Activated naive CD4-positive, alpha-beta T cell treated with anti-CD3 and anti-CD28 coated beads, Interleukin-2, amount 50 U/mL, for 24 hours (primary cell): Measurements from ENCODE around the gene ACBD4.

ENCODE experiments used
- H3K27ac Mint-ChIP-seq: one replicate; pipeline ENCODE4 v1.8.0; 2021; ENCODE audit warnings: mild to moderate bottlenecking, mixed read lengths
- H3K27me3 Mint-ChIP-seq: one replicate; pipeline ENCODE4 v1.8.0; 2021; ENCODE audit warnings: mixed read lengths
- H3K36me3 Mint-ChIP-seq: one replicate; pipeline ENCODE4 v1.8.0; 2021; ENCODE audit warnings: mixed read lengths
- H3K4me1 Mint-ChIP-seq: one replicate; pipeline ENCODE4 v1.8.0; 2021; ENCODE audit warnings: mixed read lengths
- H3K4me3 Mint-ChIP-seq: one replicate; pipeline ENCODE4 v1.8.0; 2021; ENCODE audit warnings: mild to moderate bottlenecking, mixed read lengths
- H3K9me3 Mint-ChIP-seq: one replicate; pipeline ENCODE4 v1.8.0; 2021; ENCODE audit warnings: mixed read lengths

The ACBD4 gene

DNA sequence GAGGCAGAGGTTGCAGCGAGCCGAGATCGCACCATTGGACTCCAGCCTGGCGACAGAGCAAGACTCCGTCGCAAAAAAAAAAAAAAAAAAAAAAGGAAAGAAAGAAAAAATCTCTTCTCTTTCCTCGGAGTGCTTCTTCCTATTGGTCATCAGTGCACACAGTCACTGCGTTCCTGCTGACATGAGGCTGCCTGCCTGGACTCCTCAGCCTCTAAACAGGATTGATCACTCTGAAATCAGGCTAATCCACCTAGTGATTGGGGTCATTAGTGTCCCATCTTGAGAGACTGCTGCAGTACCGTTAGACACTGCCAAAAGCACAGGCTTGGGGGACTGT, 34.0 kb upstream of the ACBD4 start:
- Mint-ChIP-seq H3K27ac (no peak overlapping the region), H3K9me3 (no peaks in the 10 kb centered on the region), H3K4me1 (peaks cover 5% of the 10 kb centered on the region), H3K4me3 (no peak overlapping the region), H3K36me3 (peaks cover 6% of the 10 kb centered on the region), H3K27me3 (no peaks in the 10 kb centered on the region)

DNA sequence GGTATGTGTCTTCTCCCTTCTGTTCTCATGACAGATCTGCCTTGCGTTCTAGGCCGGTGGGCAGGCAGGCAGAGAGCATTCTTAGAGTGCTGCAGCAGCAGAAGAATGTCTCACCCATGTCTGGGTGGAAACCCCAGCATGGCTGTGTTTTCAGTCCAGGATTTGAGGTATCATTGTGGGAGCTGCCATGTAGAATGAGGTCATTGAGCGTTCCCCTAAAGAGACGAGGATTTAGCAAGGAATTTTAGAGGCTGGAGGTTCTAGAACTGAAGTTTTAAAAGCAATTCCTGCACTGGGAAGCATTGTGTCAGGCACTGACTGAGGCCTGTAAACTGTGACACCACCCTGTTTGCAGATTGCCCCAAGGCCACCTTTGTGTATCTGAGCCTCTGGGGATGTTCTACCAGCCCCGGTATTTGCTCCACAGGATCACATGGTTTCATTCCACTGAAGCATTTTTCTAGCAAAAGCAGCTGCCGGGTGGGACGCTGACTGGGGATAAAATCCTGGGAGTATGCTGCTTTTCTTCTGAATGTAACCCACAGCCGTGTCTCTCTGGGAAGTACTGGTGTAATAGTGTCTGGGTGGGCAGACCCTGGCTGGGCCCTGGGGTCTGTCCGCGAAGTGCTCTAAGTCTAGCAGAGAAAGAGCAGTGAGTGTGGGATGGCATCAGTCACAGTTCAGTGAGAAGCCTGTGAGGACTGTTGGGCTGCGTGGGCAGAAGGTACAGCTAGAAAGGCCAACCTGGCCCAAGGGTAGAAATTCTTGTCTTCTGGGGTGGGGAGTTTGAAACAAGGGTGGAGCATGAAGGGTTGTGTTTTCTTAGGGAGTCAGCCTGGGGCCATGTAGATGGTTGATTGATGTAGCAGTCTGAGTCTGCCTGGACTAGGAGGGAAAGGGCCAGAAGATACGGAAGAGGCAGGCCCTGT, 33.3 kb upstream of the ACBD4 start:
- Mint-ChIP-seq H3K4me3 (no peak overlapping the region), H3K4me1 (peaks cover 5% of the 10 kb centered on the region), H3K27ac (no peak overlapping the region), H3K9me3 (no peaks in the 10 kb centered on the region), H3K27me3 (no peaks in the 10 kb centered on the region), H3K36me3 (peaks cover 6% of the 10 kb centered on the region)

DNA sequence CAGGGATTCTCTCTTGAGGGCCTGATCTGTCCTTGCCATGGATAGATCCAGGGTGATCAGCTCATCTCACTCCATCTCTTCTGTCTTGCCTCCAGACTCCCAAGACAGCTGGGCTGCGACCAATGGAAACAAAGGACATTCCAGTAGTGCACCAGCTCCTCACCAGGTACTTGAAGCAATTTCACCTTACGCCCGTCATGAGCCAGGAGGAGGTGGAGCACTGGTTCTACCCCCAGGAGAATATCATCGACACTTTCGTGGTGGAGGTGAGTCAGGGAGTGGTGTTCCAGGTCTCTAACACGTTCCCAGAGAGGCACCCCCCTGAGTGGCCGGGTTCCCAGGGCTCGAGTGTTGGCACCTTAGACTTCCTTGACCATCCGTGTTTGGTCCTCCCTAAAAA, 32.6 kb upstream of the ACBD4 start:
- Mint-ChIP-seq H3K4me3 (no peak overlapping the region), H3K4me1 (peaks cover 5% of the 10 kb centered on the region), H3K27me3 (no peaks in the 10 kb centered on the region), H3K36me3 (peaks cover 6% of the 10 kb centered on the region), H3K27ac (no peak overlapping the region), H3K9me3 (no peaks in the 10 kb centered on the region)

DNA sequence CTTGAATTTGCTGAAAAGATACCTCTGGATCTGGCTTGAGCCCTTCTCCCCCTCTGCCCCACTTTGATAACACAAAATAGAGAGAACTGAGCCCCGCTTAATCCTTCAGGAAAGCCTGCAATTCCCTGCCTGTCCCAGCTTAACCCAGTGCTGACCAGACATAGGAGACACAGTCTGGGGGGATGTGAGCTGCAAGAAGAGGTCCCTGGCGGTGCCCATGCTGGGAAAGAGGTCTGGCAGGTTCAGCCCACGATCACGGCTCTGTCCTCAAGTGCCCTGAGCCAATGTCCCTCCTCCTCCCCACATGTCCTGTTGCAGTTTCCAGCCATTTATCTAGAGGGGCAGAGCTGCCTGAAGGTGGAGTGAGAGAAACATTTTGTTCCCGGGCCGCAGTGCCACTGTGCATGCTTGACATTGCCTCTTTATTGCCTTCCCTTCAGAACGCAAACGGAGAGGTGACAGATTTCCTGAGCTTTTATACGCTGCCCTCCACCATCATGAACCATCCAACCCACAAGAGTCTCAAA, 32.2 kb upstream of the ACBD4 start:
- Mint-ChIP-seq H3K36me3 (peaks cover 6% of the 10 kb centered on the region), H3K4me3 (no peak overlapping the region), H3K27me3 (no peaks in the 10 kb centered on the region), H3K9me3 (no peaks in the 10 kb centered on the region), H3K4me1 (peaks cover 5% of the 10 kb centered on the region), H3K27ac (no peak overlapping the region)

DNA sequence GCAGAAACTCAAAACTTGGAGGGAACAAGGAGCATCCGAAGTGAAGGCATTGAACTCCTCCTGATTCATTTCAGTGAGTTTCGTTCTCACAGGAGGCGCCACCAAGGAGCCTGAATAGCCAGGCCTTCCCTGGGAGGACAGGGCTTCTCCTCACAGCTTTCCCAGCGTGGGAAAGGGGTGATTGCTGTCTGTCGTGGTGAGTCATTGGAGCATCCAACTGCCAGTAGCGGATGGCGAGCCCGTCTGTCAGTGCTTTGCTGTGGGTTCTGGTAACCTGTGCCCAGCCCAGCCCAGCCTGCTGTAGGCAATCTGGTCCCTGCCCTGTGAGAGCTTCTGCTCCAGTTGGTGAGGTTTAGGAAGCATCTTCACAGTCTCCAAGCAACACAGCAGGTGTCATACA, 31.5 kb upstream of the ACBD4 start:
- no peaks in the 10 kb centered on the region for H3K27me3 Mint-ChIP-seq
- H3K9me3 Mint-ChIP-seq, result no peaks in the 10 kb centered on the region
- peaks cover 6% of the 10 kb centered on the region for H3K36me3 Mint-ChIP-seq
- H3K4me1 Mint-ChIP-seq, result peaks cover 2% of the 10 kb centered on the region
- H3K27ac Mint-ChIP-seq, result no peak overlapping the region
- no peak overlapping the region for H3K4me3 Mint-ChIP-seq

DNA sequence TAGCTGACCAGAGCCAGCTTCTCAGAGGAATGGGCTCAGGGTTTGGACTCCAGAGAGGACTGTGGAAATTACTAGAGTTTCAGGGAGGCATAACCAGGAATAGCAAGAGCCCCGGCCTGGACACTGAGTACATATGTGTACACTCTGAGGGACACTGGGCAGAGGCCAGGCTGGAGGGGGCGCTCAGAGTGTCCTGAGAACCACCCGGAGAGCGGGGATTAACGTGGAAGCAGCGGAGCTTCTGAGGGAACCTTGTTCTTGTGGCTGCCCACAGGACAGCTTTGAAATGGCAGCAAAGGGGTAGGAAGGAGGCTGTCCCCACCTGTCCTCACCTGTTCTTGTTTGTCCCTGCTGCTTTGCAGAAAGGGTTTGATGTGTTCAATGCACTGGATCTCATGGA, 31.0 kb upstream of the ACBD4 start:
- H3K27me3 Mint-ChIP-seq, result no peaks in the 10 kb centered on the region
- H3K9me3 Mint-ChIP-seq, result no peaks in the 10 kb centered on the region
- no peaks in the 10 kb centered on the region for H3K4me1 Mint-ChIP-seq
- H3K36me3 Mint-ChIP-seq, result peaks cover 4% of the 10 kb centered on the region
- H3K4me3 Mint-ChIP-seq, result no peak overlapping the region
- H3K27ac Mint-ChIP-seq, result no peak overlapping the region

DNA sequence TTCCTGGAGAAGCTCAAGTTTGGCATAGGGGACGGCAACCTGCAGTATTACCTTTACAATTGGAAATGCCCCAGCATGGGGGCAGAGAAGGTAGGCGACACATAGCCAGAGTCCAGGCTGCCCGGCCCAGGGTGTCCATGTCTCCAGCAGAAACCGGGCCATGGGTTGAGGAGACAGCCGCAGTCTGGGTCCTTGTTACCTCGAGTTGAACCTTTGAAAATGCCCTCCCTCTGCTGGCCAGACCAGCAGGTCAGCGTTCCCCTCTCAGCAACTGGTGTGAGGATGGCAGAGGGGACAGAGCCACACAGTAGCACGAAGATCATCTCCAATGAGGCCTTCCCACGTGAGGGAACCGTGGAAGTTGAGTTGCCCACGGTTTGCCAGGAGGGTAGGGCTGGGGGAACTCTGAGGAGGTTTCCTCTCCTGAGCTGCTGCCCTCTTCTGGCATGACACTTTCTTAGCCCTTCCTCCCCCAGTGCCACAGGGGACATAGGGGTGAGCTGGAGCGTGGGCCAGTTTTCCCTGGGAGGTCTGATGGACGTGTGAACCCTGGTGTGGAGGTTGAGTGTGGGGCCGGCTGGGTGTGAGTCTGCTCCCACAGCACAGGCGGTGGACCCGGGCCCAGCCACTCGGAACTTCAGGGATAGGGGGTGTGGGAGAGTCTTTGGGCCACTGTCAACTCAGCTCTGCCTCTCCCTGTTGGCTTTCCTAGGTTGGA, 30.4 kb upstream of the ACBD4 start:
- no peak overlapping the region for H3K4me3 Mint-ChIP-seq
- no peak overlapping the region for H3K27ac Mint-ChIP-seq
- no peaks in the 10 kb centered on the region for H3K27me3 Mint-ChIP-seq
- H3K4me1 Mint-ChIP-seq, result no peaks in the 10 kb centered on the region
- H3K36me3 Mint-ChIP-seq, result peaks cover 4% of the 10 kb centered on the region
- H3K9me3 Mint-ChIP-seq, result no peaks in the 10 kb centered on the region

DNA sequence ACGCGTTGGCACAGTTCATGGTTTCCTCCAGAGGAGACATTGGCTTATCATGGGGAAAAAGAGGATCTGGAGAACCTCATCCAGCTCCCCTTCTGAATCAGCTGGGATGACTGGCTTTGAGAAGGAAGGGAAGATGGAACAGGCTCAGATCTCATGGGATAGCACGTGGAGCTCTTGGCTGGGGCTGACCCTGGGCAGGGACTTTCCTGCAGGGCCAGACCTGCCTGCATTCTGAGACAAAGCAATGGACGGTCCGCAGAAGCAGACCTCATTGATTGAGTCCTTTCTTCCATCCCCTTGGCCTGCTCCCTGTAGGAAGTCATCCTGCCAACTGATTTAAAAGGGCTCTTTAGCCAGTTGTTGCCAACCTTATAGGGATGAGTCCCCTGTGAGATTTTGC, 29.4 kb upstream of the ACBD4 start:
- peaks cover 4% of the 10 kb centered on the region for H3K36me3 Mint-ChIP-seq
- H3K27ac Mint-ChIP-seq, result no peak overlapping the region
- no peak overlapping the region for H3K4me3 Mint-ChIP-seq
- H3K9me3 Mint-ChIP-seq, result no peaks in the 10 kb centered on the region
- H3K4me1 Mint-ChIP-seq, result no peaks in the 10 kb centered on the region
- H3K27me3 Mint-ChIP-seq, result no peaks in the 10 kb centered on the region

DNA sequence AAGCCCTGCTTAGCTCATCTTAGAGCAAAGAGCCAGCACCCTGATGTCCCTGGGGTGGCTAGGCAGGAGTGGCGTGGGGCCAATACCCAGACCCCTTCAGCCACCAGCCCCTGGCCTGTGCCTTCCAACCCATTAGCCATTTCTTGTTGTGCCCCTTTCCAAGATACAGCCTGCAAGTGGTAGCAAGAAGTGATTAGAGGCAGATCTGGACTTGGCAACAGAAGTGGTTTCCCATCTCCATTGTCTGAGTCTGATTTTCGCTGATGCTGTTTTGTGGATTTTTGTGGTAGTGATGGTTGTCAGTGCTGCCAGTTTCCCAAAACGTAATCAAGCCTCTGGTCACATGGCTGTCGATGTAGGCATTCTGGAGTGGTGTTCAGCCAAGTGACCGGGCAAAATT, 28.9 kb upstream of the ACBD4 start:
- H3K4me3 Mint-ChIP-seq, result no peak overlapping the region
- H3K27ac Mint-ChIP-seq, result no peak overlapping the region
- no peaks in the 10 kb centered on the region for H3K9me3 Mint-ChIP-seq
- H3K4me1 Mint-ChIP-seq, result no peaks in the 10 kb centered on the region
- peaks cover 4% of the 10 kb centered on the region for H3K36me3 Mint-ChIP-seq
- no peaks in the 10 kb centered on the region for H3K27me3 Mint-ChIP-seq

DNA sequence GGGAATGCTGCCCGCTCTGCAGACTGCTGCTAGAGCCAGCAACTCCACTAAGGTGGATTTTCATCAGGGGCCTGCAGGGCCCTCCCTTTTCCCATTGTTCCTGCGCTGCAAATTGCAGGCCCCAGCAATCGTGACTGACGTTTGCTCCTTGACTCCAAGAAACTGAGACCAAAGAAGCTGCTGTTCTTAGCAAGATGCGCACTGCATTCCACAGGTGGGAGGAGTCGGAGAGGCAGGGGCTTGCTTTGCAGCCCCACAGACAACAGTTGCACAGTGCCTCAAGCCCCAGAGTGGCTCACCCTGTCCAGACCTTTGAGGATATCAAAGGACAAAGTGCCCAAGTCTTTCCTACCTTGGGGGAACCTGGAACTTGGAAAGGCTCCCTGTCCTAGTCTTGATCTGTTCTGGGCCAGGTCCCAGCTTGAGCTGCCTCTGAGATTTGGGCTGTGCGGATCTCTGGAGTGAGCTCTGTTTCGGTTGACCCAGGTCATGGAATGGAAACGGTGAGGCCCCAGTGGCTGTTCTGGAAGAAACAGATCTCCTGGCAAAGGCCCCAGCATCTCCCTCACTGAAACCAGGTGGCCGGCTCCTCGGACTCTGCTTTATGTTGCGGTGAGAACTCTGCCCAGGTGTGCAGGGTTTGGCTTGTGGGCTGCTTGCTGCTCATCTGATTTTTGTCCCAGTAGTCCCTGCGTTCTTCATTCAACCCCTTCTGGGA, 28.0 kb upstream of the ACBD4 start:
- no peaks in the 10 kb centered on the region for H3K9me3 Mint-ChIP-seq
- H3K36me3 Mint-ChIP-seq, result peaks cover 2% of the 10 kb centered on the region
- no peaks in the 10 kb centered on the region for H3K4me1 Mint-ChIP-seq
- no peaks in the 10 kb centered on the region for H3K27me3 Mint-ChIP-seq
- no peak overlapping the region for H3K27ac Mint-ChIP-seq
- H3K4me3 Mint-ChIP-seq, result no peak overlapping the region

DNA sequence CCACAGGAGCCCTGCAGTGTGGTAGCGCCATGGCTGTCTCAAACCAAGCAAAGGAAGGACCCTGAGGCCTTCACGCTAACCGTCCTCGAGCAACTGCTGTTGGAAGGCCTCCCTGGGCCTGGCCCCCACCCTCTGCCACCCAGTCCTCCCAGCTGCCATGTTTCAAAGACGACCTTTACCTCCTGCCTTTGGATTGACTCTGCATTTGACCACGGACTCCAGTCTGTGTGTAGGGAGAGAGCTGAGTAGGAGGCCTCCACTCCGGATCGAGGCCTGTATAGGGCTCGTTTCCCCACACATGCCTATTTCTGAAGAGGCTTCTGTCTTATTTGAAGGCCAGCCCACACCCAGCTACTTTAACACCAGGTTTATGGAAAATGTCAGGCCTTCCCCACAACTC, 27.4 kb upstream of the ACBD4 start:
- Mint-ChIP-seq H3K9me3 (no peaks in the 10 kb centered on the region), H3K36me3 (peaks cover 2% of the 10 kb centered on the region), H3K27ac (no peak overlapping the region), H3K4me3 (no peak overlapping the region), H3K27me3 (no peaks in the 10 kb centered on the region), H3K4me1 (no peaks in the 10 kb centered on the region)

DNA sequence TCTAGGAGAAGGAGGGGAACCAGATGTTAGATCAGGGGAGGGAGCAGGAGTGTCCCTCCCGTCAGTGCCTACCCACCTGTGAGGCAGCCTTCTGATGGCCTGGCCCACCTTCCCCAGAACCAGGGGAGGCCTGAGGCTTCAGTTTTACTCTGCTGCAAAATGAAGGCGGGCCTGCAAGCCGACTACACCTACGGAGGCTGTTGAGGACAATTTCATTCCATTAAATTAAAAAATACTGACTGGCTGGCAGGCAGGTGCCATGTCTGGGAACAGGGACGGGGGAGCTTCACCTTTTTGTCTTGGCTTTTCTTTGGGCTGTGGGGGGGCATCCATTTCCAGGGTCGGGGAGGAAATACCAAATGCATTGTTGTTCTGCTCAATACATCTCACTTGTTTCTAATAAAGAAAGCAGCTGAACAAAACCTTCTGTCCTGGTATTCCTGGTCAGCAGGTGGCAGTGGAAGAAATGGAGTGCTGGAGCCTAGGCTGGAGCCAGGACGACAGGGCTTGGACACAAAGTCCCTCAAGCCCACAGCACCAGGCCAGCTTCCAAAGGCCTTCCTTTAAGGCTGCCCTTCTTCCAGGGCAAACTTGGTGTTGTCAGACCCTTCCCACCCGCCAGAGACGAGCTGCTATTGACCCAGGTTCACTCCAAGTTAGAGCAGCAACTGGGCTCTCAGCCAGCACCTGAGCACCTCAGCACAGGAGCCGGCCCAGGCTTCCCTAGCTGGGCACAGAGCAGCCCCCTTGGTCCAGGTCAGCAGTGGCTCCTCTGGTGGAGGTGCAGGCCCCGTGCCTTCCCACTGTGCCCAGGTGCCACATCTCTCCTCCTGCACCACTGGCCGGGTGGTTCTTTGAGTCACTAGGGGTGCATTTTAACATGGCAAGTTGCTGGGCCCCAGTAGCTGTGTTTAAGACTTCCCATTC, 26.6 kb upstream of the ACBD4 start:
- no peak overlapping the region for H3K4me3 Mint-ChIP-seq
- H3K27me3 Mint-ChIP-seq, result no peaks in the 10 kb centered on the region
- H3K4me1 Mint-ChIP-seq, result no peaks in the 10 kb centered on the region
- peaks cover 2% of the 10 kb centered on the region for H3K36me3 Mint-ChIP-seq
- no peak overlapping the region for H3K27ac Mint-ChIP-seq
- H3K9me3 Mint-ChIP-seq, result no peaks in the 10 kb centered on the region

DNA sequence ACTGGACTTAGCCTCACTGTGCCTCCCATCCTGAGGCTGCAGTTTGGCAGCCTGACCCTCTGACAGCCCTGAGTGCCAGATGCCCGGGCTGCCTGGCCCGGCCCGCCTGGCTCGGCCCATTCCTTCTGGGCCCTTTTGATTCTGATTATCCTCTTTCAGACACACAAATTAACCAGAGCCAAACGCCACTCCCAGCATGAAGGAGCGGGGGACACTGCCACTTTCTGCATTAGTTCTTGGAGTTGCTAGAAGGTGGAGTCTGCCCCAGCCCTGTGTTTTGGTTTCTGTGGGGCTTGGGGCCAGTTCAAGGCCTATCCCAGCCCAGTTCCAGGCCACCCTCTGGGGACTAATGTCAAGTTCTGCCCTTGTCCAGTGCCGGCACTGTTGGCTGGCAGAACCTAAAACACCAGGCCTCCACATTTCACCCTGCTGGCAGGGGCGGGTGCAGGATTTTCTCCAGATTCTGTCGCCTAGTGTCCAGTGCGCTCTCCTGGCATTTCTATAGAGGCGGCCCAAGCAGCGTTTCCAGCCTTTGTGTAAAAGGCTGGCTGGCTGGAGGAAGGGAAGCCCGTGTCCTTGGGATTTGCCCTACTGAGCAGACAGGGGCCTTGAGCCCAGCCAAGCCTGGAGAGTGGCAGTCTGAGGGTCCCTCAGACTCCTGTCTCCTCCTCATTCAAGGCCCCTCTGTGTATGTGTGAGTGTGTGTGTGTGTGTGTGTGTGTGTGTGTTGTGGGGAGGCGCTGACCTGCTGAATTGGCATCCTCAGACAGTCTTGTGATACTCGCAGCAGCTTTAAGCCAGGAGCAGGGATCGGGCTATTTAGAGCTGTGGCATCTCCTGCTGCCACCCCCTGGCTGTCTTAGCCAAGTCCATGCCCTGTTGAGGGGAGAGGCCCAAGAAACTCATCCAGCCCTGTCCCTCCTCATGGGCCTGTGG, 24.5 kb upstream of the ACBD4 start:
- H3K4me1 Mint-ChIP-seq, result no peaks in the 10 kb centered on the region
- peaks cover 2% of the 10 kb centered on the region for H3K36me3 Mint-ChIP-seq
- H3K27me3 Mint-ChIP-seq, result no peaks in the 10 kb centered on the region
- H3K27ac Mint-ChIP-seq, result peak overlapping the region; percentile 68
- H3K4me3 Mint-ChIP-seq, result no peak overlapping the region
- no peaks in the 10 kb centered on the region for H3K9me3 Mint-ChIP-seq

DNA sequence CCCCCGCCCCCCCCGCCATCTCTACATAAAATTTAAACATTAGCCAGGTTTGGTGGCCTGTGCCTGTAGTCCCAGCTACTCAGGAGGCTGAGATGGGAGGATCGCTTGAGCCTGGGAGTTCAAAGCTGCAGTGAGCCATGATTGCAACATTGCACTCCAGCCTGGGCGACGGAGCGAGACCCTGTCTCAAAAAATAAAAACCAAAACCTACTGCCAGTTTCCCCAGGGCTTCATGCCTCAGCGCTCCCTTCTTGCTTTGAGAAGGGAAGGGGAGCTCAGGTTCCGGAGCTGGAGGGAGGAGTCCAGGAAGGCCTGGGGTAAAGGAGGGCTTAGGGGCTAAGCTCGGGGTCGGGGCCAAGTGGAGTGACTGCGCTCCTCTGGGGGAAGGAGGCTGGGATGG, 23.6 kb upstream of the ACBD4 start:
- Mint-ChIP-seq H3K9me3 (no peaks in the 10 kb centered on the region), H3K27me3 (no peaks in the 10 kb centered on the region), H3K4me1 (no peaks in the 10 kb centered on the region), H3K27ac (no peak overlapping the region), H3K4me3 (no peak overlapping the region), H3K36me3 (no peaks in the 10 kb centered on the region)
